GM18511 (cell line): Measurements from ENCODE around the gene FOXC2.

ENCODE experiments used
- ATAC-seq: cut with Tn5 transposase; IDR thresholded peaks from one replicate; pipeline ENCODE4 v1.9.1; 2021; ENCODE audit warnings: mild to moderate bottlenecking, moderate library complexity; ENCODE audit not compliant: unreplicated experiment

FOXC2 gene

DNA sequence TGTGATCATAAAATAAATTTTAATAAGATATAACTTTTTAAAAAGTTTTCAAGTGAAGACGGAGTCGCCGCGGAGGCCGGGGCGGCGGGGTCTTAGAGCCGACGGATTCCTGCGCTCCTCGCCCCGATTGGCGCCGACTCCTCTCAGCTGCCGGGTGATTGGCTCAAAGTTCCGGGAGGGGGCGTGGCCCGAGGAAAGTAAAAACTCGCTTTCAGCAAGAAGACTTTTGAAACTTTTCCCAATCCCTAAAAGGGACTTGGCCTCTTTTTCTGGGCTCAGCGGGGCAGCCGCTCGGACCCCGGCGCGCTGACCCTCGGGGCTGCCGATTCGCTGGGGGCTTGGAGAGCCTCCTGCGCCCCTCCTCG lies at the start of gene FOXC2:
Gene FOXC2, plus strand, starts transcription at position 229 of the 365 bp plus-strand sequence. CDS start 507 bp downstream, outside the sequence.
- no peak for ATAC-seq

DNA sequence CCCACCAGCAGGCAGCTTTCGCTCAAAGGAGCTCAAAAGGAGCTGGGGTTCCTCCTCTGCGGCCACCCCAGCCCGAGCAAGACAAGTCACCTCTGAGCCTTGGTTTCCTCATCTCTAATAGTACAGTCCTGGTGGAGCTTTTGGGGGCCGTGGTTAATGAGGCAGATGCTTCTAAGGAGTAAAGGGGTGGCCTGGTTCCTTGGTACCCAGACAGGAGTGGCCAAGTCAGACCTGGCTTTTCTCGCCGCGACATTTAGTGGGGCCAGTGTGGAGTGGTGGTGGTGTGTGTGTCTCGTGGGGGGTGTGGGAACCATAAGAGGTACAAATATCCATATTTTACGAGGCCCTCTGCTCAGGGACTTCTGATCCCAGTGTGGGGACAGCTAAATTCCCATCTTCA lies 49.6 kb upstream of the FOXC2 start:
- no peak for ATAC-seq

DNA sequence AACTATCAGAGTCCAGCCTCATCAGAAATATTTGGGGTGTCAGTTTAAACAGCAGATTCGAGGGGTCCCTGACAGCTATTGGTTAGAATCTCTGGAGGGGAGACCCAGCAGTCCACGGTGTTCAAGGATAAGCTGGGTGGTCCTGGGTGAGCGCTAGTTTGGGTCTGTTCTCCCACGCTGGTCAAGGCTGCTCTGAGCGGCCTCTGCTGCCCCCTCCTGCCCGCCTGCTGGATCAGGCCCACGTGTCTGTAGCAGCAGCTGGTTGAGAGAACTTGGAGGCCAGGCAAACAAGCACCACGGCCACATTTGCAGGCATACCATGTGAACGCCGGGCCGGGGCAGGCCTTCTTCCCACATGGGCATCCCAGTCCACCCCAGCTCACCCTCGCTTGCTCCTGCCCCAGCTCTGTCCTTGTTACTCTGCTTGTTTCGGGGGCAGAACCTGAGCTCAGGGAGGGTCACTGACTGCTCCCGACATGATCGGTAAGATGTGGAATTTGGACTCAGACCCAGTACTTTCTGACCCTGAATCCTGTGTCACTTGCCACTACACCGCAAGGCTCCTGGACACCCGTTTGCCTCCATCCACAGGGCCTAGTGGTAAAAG lies 48.9 kb upstream of the FOXC2 start:
- no peak for ATAC-seq

DNA sequence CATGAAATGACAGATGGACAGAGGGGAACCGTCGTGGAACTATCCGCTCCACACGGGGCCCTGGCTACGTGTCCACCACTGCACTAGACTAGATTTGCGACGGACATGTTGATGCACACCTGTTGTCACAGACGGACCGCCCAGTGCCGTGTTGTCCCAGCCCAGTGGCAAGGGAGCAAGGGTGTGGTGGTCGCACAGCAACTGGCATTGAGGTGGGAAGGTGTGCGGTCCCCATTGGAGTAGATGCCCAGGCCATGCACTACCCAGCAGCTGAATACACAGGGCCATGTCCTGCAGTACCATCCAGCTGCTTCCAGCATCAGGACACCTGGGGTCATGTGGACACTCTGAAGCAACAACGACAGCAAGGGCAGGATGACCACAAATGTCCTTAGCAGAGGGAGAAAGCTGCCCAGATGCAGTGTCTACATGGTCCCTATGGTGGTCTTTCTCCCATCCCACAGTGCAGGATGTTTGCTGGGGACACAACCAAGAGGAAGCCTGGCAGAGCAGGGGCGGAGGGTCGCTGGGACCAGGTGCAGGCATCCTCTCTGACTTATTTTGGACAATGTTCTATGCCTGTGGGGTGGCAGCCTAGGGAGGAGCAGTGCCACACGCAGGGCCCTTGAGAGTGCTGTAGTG lies 47.5 kb upstream of the FOXC2 start:
- ATAC-seq, result no peak

DNA sequence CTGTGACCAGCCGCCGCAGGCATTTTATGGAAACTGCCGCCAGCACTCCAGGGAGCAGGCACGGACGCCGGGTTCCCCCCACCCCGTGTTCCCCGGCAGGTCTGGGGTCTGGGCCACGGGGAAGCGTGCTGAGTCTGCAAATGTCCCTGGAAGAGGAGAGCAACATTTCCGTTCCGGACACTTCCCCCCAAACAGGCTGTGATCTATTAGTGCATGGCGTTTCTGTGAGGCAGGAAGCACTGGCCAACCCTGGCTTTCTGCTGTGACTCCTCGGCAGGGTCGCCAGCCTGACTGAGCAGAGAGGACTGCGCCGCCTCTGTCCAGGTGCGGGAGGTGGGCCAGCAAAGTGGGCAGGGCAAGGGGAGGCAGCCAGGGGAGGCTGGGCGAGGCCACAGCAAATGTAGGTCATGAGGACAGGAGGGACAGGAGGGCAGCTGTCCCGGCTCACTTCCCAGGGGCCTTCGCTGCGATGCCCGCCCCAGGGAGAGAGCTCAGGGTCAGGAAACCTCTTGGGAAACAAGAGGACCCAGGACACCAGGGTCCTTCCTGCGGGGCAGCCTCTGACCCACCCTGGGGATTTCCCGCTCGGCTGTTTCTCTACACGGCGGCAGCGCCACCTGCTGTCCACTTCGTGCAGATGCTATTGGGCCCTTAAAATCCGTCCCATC lies 46.8 kb upstream of the FOXC2 start:
- ATAC-seq, result no peak

DNA sequence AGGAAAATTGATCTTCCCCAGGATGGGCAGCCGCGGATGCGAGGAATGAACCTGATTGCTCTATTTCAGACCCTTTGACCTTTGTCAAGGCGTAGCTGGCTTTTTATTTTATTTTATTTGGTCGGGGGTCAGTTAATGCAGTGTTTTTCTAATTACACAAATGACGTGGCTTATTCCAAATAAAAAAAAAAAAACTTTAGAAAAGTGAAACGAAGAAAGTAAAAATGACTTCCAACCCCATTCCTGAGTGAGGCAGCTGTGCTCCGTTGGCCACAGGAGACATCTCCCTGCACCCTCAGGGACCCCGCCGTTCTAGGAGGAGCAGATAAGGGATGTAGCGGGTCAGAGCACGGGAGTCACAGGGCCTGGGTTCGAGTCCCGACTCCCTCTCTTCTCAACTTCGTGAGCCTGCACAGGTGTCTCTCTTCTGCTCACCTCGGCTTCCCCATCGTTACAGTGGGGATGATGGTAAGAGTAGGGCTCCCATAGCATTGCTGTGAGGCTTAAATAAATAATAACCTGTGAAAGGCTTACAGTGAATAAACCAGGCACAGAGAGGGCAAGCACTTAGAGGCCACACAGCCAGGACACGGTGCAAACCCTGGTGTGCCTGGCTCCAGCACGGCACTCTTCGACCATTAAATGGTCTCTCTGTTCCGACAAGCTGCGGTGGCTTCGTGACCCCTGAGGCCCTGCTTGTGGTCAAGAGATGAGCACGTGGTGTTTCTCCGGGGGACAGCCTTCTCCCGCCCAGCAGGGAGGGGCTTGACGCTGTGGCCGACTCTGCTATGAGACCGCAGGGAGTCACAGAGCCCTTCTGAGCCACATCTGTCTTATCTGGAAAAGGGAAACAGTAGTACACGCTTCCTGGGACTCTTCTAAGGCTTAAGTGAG lies 46.1 kb upstream of the FOXC2 start:
- ATAC-seq, result no peak

DNA sequence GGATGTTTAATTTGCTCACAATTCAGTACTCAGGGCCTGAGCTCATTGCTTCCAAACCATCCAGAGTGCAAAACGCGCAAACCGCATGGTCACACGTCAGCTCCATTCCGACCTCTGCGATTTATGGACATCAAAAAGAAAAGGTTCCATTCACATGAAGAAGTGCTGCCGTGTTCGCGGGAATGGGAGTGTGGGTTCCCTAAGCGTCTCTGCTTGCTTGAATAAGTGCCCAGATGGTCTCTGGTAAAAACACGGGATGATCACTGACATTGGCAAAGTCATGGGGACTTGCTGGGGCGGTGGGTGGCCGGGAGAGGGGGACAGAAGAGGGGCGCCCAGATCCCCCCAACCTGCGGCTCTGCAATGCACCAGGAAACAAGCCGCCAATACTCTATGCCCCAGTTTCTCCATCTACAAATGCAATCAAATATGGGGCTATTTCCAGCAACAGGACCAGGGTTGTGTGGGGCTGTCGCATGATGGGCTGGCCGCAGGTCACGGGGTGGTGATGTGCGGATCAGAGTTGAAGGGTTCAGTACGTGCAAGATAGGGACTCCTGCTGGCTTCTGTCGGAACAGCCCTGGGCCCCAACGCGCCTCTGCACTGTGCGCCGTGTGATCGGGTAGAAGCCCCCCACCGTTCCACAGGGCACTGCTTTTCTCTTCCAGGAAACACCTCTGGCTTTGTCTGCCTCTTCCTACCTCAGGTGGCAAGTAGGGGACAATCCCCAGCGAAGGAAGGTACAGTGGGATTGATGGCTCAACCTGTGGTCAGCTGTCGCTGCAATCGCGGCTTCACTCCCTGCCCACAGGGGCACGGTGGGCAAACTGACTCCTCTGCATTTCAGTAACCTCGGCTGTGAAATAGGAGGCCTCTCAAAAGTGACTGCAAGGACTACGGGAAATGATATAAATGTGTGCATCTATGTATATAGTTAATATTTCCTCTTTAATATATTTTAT lies 45.1 kb upstream of the FOXC2 start:
- no peak for ATAC-seq

DNA sequence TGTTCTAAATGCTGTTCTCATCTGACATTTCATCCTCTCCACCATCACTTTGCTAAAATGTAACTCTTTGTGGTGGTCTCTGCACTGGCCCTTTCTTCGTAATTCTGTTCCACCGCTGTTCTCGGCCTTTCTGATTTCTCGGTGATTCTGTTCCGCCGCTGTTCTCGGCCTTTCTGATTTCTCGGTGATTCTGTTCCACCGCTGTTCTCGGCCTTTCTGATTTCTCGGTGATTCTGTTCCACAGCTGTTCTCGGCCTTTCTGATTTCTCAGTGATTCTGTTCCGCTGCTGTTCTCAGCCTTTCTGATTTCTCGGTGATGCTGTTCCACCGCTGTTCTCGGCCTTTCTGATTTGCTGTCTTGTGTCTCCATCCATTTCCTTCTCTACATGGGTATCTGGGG lies 44.0 kb upstream of the FOXC2 start:
- no peak for ATAC-seq

DNA sequence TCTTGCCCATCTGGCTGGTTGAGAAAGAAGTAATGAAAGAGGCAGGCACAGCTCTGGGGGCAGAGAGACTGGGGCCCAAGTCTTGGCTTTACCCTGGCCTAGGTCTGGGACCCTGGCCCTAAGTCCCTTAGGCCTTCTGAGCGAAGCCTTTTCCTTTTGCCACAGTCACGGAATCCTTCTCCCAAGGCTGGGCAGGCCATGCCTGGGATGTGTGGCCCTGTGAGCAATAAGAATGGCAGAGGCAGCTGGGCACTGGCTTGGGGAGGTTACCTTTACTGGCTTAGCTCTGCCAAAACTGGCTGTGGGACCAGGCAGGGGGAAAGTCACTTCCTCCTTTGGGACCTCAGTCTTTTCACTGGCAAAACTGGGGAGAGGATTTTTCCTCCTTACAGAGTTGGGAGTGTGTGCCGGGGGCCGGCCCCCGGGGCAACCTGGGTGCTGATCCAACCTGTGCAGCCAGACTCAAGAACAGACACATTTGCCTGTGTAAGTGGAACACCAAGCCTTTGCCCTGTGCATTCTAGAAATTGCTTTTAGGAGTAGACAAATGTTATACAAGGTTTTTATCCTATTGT lies 43.4 kb upstream of the FOXC2 start:
- no peak for ATAC-seq

DNA sequence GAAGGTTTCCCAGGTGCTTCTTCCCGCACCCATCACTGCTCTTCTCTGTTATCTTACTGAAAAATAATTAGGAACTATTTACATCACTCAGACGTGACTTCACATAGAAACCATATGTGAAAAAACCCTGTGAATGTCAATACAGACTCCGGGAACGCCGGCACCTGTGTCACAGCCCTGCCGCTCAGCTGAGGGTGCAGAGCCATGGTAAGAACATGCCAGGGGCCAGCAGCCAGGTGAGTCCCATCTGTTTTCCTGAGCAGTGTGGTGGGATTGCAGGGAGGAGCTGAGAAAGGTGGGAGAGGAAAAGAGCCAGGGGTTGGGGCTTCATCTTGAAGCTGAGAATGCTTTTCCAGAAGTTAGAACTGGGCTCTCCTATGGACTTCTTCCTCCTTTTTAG lies 42.6 kb upstream of the FOXC2 start:
- no peak for ATAC-seq

DNA sequence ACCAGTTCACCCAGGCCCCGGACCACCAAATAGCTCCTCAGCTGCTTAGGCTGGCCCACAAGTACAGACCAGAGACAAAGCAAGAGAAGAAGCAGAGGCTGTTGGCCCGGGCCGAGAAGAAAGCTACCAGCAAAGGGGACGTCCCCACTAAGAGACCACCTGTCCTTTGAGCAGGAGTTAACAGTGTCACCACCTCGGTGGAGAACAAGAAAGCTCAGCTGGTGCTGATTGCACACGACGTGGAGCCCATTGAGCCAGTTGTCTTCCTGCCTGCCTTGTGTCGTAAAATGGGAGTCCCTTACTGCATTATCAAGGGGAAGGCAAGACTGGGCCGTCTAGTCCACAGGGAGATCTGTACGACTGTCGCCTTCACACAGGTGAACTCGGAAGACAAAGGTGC lies 40.9 kb upstream of the FOXC2 start:
- no peak for ATAC-seq

DNA sequence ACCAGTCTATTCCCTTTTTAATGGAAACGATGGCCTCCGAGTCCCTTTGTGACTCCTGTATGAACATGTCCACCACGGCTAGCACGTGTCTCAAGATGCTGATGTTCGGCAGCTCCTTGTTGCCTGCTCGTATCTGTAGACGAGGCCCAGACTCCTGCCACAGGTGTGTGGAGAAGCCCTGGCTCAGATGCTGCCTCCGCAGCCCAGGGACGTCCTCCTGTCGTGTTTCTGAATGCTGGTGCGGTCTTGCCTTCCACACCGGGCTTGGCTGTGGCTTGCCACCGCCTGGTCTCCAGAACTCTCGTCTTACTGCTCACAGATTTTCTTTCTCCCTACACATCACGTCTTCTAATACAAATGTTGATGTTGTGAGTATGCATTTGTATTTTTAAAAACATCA lies 39.3 kb upstream of the FOXC2 start:
- no peak for ATAC-seq

DNA sequence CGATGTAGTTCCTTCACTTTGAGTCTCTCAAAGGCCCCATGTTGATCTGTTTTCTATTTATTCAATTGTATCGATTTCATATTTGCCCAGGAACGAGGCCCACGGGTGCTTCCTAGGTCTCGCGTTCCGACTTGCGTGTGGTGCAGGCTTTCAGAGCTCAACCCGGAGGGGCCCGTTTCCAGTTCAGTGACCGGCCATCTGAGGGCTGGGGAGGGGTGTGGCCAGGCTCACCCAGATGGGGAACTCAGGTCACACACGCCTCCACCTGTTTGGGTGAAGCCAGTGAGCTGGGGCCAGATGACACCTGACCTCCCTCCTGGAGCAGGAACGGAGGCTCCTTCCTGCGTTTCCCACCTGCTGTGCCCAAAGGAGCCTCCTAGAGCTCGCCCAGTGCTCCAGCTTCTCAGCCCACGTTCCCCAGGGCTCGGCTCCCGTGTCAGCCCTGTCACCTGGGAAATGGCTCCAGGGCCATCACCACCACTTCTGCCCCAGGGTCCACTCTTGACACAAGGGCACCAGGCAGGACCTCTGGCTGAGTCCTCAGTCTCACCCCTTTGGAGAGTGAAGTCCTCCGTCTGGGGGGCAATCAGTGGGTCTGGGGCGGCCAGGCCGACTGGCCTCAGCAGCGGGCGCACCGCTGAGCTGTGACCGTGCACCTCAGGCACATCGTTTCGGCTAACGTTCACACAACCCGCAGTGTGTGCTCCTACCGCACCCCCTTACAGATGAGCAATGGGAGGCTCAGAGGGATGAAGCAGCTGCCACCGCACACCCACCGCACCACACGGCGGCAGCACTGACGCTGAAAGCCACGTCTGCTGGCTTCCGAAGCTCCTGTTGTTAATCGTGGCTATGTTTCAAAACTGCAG lies 38.3 kb upstream of the FOXC2 start:
- ATAC-seq, result no peak

DNA sequence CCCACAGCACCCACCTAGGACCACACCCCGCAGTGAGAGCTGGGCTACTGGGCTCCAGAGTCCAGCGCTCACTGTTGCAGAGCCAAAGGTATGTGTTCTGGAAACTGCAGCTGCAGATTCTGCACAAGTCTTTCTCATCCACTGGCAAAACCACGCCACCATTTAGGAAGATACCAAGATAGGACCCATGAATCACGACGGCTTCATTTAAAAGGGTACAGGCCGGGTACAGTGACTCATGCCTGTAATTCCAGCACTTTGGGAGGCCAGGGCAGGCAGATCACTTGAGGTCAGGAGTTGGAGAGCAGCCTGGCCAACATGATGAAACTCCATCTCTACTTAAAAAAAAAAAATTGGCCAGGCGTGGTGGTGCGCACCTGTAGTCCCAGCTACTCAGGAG lies 37.5 kb upstream of the FOXC2 start:
- no peak for ATAC-seq

DNA sequence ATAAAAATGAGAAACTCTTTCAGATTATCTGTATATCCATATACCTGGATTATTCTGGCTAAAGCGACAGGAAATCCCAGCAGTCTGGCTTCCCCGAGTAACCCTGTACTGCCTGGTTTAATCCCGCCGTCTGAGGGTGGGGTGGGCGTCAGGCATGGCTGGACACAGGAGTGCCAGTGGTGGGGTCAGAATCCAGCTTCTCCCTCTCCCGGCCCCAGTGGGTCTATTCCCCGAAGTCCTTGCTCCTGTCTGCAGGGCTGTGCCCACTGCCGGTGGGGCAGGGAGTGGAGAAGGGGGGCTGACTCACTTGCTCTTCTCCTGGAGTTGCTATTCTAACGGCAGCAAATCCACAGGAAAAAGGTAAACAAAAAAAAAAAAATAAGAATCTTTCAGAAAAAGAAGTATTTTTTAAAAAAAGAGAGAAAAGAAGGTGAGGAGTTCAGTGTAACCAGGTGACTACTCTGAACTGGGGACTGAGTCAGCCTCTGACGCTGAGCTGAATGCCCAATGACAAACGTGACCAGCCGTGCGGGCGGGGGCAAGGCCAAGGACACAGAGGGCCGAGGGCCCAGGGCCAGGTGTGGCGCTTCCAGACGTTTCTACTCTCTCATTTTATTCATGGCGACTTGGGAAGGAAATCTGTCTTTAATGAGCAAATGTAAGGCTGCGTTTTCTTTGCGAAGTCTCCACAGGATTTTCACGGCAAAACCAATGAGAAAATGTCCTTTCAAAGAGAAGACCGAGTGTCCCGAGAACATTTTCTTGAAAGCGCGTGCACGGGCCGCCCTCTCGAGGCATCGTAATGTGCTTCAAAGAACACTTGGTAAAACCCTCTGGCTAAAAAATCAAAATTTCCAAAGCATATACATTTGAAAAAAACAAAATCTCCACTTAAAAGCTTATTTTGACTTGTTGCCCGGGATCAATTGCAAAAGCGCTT lies 36.1 kb upstream of the FOXC2 start:
- ATAC-seq, result no peak

DNA sequence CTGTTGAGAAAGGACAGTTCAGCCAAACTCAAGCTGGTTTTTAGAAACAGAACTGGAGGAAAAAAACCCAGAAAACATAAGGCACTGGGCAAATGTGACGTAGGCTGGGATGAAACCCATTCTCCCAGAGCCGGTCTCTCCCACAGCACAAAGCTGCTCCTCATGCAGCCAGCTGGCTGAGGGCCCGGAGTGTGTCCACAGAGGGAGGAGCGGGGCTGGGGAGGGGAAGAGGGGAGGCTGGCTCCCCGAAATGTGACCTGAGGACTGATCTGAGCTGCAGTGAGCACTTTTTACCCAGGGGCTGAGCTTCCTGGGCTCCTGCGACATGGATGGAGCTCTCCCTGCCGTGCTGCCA lies 35.5 kb upstream of the FOXC2 start:
- ATAC-seq, result no peak

DNA sequence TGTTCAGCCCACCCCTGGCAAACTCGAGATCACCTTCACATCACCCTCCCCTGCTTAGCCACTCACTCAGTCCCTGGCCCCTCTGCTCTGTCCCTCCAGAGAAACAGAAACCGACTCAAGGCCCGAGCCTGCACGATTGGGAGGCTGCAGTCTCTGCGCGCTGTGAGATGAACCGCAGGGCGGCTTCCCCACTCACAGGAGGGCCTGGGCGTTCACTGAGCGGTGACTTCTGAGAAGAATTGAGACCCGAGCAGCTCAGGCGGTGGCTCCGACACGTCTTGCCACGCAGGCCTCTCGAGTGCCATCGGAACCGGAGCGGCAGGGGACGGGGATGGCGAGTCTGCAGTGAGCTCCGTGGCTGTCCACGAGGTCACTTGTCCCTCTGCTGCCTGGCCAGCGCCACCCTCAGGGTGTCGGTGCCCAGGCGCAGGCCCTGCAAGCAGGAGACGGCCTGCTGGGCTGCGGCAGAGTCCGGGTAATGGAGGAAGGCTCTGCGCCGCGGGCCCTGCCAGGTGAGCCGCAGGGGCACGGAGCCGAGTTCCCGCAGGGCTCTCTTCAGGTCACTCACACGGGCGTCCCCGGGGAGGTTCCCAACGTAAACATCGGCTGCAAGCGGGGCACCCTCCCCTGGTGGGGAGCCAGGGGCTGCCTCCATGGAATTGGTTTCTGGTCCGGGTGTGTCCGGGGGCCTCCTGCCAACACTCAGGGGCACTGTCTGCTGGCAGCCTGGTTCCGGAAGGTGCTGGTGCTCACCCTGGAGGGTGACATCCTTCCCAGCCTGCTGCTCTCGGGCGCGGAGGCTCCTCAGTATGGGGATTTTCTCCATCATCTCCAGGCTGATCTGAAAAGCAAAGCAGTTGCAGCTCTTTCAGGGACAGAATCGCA lies 34.7 kb upstream of the FOXC2 start:
- no peak for ATAC-seq
